GM21447 (cell line): ENCODE data around the gene PHF23.
"Not testable (repeated sequence)": the region's sequence is repeated elsewhere in the genome, so short reads cannot be mapped to it uniquely, and the experiment has no call there.

ENCODE experiments used
- ATAC-seq: cut with Tn5 transposase; IDR thresholded peaks from one replicate; pipeline ENCODE4 v1.9.1; 2021; ENCODE audit not compliant: unreplicated experiment

Gene PHF23

DNA sequence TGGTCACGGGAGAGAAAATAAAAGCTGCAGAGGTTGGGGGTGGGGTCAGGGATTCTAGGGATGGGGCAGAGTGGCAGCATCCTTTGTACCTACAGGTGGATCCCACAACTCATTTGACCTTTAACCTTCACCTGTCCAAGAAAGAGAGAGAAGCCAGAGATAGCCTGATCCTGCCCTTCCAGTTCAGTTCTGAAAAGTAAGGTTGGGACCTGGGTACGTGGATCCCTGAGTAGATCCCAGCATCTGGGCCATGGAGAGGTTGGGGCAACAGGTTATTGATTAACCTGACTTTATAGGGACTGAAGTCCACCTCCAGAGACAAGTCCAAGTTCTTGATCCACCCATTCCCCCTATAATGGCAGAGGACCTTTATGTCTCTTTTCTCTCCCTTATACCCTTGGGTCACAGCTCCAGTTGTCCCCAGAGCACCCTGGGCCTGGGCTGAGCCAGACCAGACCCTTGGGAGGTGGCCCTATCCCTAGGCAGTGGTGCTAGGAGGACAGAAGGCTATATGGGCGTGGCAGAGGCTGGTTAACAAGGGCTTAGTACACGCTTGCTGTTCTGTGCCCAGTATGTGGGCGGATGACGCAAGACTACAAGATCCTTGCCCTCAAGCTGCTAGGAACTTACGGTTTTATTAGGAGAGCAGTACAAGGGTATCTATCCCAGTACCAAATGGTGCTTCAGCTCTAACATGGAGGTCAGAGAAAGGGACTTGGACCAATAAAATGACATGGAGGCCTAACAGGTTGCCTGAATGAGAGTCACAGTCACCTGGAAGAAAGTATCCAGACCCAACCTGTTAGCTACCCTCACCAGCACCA lies 19.7 kb upstream of the PHF23 start:
- no peak for ATAC-seq

GRCh38 chr17:7256766-7257456 lies 17.7 kb upstream of the PHF23 start:
- no peak for ATAC-seq

DNA sequence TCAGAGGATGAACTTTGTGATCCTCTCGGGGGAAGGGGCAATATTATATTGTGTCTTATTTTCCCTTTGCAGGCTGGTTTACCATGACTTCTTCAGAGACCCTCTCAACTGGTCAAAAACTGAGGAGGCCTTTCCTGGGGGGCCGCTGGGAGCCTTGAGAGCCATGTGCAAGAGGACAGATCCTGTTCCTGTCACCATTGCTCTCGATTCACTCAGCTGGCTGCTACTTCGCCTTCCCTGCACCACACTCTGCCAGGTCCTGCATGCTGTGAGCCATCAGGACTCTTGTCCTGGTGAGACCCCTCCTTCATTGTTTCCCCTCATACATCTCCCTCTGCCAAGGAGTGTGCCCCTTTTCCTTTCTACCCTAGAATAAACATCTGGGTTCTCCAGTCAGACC lies 15.3 kb upstream of the PHF23 start:
- no peak for ATAC-seq

GRCh38 chr17:7253082-7253481 lies 13.8 kb upstream of the PHF23 start:
- no peak for ATAC-seq

DNA sequence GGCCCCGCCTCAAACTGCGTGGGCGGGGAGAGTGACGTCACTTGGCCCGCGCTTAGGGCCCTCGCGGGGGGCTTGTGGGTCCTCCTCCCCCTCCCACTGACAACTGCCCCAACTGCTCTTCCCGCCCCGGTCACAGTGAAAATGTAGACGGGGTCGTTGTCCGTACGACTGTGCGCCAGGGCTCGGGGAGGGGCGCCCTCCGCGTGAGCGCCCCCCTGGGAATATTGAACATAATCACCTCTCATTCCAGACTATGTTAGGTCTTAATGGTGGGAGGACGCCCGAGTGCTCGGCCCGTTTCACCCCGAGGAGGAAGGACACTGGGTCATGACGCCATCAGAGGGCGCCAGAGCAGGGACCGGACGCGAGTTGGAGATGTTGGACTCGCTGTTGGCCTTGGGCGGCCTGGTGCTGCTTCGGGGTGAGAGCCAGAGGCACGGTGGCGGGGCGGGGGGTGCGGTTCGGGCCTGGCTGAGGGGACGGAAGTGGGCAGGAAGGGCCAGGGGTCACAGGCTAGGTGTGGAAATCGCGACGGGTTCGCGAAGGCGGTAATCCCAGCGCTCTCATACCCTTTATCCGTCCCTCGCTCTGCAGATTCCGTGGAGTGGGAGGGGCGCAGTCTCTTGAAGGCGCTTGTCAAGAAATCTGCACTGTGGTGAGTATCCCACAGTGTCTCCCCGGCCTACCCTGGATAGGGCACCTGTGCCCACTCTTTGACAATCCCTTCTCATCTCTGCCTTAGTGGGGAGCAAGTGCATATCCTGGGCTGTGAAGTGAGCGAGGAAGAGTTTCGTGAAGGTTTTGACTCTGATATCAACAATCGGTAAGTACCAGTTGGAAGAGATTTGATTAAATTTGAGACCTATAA lies 13.2 kb upstream of the PHF23 start, which contains the start of gene ELP5:
Gene ELP5, plus strand, starts transcription at position 40 of the 868 bp plus-strand sequence. Its CDS starts 336 bp downstream, at position 376.
- peak; percentile 56 for ATAC-seq

DNA sequence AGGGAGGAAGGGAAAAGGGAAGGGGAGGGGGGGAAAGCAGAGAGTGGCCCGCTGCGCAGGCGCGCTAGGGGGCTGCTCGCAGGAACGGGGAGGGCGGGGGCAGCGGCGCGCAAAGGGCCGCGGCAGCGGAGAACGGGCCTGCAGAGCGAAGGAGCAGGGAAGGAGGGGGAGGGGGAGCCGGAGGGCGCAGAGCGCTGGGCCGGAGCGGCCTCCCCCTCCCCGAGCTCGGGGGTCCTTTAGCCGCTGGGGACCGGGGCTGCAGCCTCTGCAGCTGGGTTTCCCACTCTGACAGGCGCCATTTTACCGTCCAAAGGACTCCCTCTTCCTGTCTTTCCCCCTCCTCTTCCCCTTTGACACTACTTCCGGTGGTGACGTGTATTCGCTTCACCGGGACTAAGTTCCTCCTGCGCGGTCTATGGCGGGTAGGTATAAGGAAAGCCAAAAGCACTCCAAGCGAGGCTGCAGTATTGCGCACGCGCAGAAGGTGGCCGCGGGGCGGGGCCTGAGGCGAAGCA lies 12.5 kb upstream of the PHF23 start, which contains the start of gene CTDNEP1:
Gene CTDNEP1, minus strand, starts transcription at position 74 of the 515 bp plus-strand sequence. CDS start 438 bp downstream, outside the sequence.
- ATAC-seq, result peak; percentile 85

GRCh38 chr17:7250695-7251627 lies 11.7 kb upstream of the PHF23 start:
- peak; percentile 2 for ATAC-seq

- no peak for ATAC-seq
These were observed 10.6 kb upstream of the PHF23 start for GRCh38 chr17:7249830-7250229.

DNA sequence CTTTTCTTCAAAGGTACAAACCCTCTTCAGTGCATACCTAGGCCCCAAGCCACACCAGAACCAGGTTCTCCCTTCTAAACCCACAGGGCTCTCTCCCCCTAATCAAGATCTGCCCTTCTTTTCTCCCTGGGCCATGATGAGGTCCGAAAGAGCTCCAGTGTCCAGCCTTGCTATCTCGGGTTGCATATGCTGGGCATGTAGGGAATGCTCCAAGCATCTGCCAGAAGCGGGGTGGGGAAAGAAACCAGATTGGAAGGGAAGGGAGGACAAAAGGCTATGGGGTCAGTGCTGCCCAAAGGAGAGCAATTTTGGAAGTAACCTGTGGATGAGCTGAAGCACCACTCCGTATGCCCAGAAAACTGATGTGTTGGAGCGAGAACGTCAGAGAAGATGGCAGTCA lies 10.0 kb upstream of the PHF23 start:
- no peak for ATAC-seq

- ATAC-seq, result no peak
These were observed 9.5 kb upstream of the PHF23 start for GRCh38 chr17:7248796-7249195.

GRCh38 chr17:7246779-7247178 lies 7.5 kb upstream of the PHF23 start:
- ATAC-seq, result no peak

DNA sequence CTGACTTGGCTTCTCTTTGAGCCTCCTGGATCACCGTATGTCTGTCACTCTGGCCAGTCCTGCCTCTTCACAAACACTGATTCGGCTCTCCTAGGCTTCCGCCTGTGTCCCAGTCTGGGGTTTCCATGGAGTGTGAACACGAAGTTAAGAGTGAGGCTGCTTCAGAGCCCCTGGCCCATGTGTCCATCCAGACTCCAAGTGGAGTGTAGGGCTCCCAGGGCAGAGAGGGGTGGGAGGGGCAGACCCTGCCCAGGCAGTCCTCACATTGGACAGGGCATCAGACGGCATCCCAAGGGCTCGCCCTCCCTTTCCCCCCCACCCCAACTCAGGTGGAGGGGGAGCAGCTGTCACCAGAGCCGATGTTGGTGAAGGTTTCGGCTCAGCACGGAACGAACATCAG lies 4.6 kb upstream of the PHF23 start:
- ATAC-seq, result not testable (repeated sequence)

DNA sequence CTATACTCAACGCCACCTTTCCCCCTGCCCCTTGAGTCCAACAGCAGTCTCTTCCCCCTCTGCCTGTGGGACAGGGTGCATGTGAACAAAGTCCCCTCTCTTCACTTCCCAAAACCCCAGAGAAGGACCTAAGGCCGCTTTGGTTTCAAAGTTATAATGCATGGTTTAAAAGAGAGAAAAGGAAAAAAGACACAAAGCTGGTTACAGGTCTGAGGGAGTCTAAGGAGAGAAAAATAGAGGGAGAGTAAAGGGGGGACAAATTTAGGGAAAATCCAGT lies 4.1 kb upstream of the PHF23 start:
- ATAC-seq, result no peak

- ATAC-seq, result peak; percentile 39
These were observed 3.6 kb upstream of the PHF23 start for GRCh38 chr17:7242717-7243452.

- ATAC-seq, result peak; percentile 23
These were observed 2.8 kb upstream of the PHF23 start, which contains the start of gene GABARAP for GRCh38 chr17:7241783-7242716. TSS of gene GABARAP (minus strand) at chr17:7242449. CDS start at chr17:7242330, 119 bp downstream.

DNA sequence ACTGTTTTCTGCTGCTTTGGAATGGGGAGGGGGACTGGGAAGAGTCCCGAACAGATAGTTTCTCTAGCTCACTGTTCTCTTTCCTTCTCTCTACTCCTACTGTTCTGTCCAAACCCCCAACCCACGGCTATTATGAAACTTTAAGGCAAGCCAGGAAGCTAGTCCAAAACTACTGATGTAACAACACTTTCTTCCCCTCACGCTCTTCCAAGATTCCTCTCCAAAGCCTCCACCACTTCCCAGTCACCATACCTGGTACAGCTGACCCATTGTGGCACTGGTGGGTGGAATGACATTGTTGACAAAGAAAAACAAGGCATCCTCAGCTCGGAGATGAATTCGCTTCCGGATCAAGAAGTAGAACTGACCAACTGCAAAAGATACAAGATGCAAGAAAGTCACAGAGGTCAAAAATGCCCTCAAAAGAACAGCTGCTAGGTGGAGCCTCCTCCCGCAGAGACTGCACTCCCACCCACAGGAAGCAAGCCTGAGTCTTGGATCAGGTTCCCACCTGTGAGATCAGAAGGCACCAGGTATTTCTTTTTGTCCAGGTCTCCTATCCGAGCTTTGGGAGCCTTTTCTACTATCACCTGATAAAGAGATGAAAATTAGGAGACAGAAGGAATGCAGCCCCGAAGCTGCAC lies 2.0 kb upstream of the PHF23 start:
- no peak for ATAC-seq

- no peak for ATAC-seq
These were observed 1.1 kb upstream of the PHF23 start for GRCh38 chr17:7240375-7240774.
